Keratinocyte (primary cell): ENCODE data around the gene KCNN3. TPM values are rescaled to one million over a fixed set of nuclear protein-coding genes. Genes with fewer than 3 reads are reported as not detected.

Experiments used
- DNase-seq: peaks from one replicate; pipeline ENCODE4 v3.0.0-alpha.2; 2011; ENCODE audit warnings: low read depth, missing footprints, low spot score
- FAIRE-seq: peaks from 2 replicates; lab custom pipeline; 2011; peaks lifted over from hg19 to GRCh38; lab: Jason Lieb, UNC
- H2AFZ ChIP-seq: 2 replicates; pipeline ENCODE4 v1.6.0; 2012; ENCODE audit warnings: low read length, control low read depth, inconsistent platforms; ENCODE audit not compliant: control insufficient read depth
- H3K27ac ChIP-seq: 2 replicates; pipeline ENCODE4 v1.5.1; 2011; ENCODE audit warnings: low read length; ENCODE audit not compliant: control insufficient read depth, insufficient read depth
- H3K27me3 ChIP-seq: 3 replicates; pipeline ENCODE4 v1.6.0; 2011; ENCODE audit warnings: low read length; ENCODE audit not compliant: control insufficient read depth, insufficient read depth; ENCODE audit errors: extremely low read depth
- H3K36me3 ChIP-seq, 2 experiments: 2 replicates in 1 of 2; 3 replicates in 1 of 2; pipeline ENCODE4 v1.5.1; 2011; ENCODE audit warnings: low read length in 2 of 2, mild to moderate bottlenecking in 1 of 2; ENCODE audit not compliant: control insufficient read depth in 2 of 2, insufficient read depth in 2 of 2; ENCODE audit errors: extremely low read depth in 1 of 2
- H3K4me1 ChIP-seq: 3 replicates; pipeline ENCODE4 v1.5.1; 2011; ENCODE audit warnings: low read length; ENCODE audit not compliant: control insufficient read depth, insufficient read depth; ENCODE audit errors: extremely low read depth
- H3K4me2 ChIP-seq: 3 replicates; pipeline ENCODE4 v1.6.0; 2011; ENCODE audit warnings: low read depth, low read length; ENCODE audit not compliant: control insufficient read depth, insufficient read depth; ENCODE audit errors: extremely low read depth
- H3K4me3 ChIP-seq, 3 experiments: fragments of 200-600 bp in 1 of 3; sonication (generic) in 1 of 3; 2 replicates in 2 of 3; 3 replicates in 1 of 3; pipeline ENCODE4 v1.5.1; 2011 to 2016; ENCODE audit warnings: low read length in 3 of 3, mild to moderate bottlenecking in 3 of 3, control low read depth in 2 of 3, inconsistent platforms in 1 of 3, low read depth in 1 of 3, mixed read lengths in 1 of 3, mixed run types in 1 of 3, moderate library complexity in 1 of 3; ENCODE audit not compliant: control insufficient read depth in 2 of 3, insufficient read depth in 2 of 3; ENCODE audit errors: extremely low read depth in 1 of 3
- H3K79me2 ChIP-seq: 2 replicates; pipeline ENCODE4 v1.6.0; 2012; ENCODE audit warnings: low read length; ENCODE audit not compliant: control insufficient read depth, insufficient read depth
- H3K9ac ChIP-seq: 3 replicates; pipeline ENCODE4 v1.6.0; 2011; ENCODE audit warnings: low read length; ENCODE audit not compliant: control insufficient read depth, insufficient read depth; ENCODE audit errors: extremely low read depth
- H3K9me1 ChIP-seq: 3 replicates; pipeline ENCODE4 v1.6.0; 2011; ENCODE audit warnings: low read length; ENCODE audit not compliant: control insufficient read depth, insufficient read depth; ENCODE audit errors: extremely low read depth
- H3K9me3 ChIP-seq: 2 replicates; pipeline ENCODE4 v1.5.1; 2012; ENCODE audit warnings: low read depth, low read length; ENCODE audit not compliant: control insufficient read depth
- H4K20me1 ChIP-seq: 3 replicates; pipeline ENCODE4 v1.6.0; 2011; ENCODE audit warnings: low read length; ENCODE audit not compliant: control insufficient read depth, insufficient read depth; ENCODE audit errors: extremely low read depth
- EZH2 ChIP-seq: IDR thresholded peaks from one replicate; pipeline ENCODE4 v1.6.1; 2012; ENCODE audit warnings: inconsistent platforms, mild to moderate bottlenecking, low read length, moderate library complexity
- dilution Hi-C: fragments of 300-500 bp; cut with MboI; formaldehyde crosslinking; loops from one replicate; pipeline ENCODE4 v1.7.0; 2020; ENCODE audit warnings: low sequenced_read_pairs; ENCODE audit not compliant: extremely low pct_ligation_motif_present
- polyA plus RNA-seq, 5 experiments: library from polyadenylated mRNA; depleted of rRNA in 3 of 5; stranded (reverse) in 3 of 5; stranded (forward) in 1 of 5; unstranded in 1 of 5; fragments of >200 nt; gene quantifications; 1 replicate in 1 of 5; 2 replicates in 3 of 5; 3 replicates in 1 of 5; pipeline versions ENCODE4 v1.2.1 to v1.2.3, GENCODE V29; 2011 to 2012; ENCODE audit warnings: missing spikeins in 2 of 5, low read depth in 1 of 5, low replicate concordance in 1 of 5
- TF ChIP-seq, protein P1 (sequence below), 3 experiments: IDR thresholded peaks in 1 of 3; conservative IDR thresholded peaks in 1 of 3; optimal IDR thresholded peaks in 1 of 3; 2 replicates in 2 of 3; 3 replicates in 1 of 3; pipeline versions ENCODE3 to v1.5.1; 2011; ENCODE audit warnings: low read length in 3 of 3, mild to moderate bottlenecking in 3 of 3, moderate library complexity in 2 of 3, control low read depth in 1 of 3, inconsistent platforms in 1 of 3; ENCODE audit not compliant: insufficient read depth in 2 of 3; ENCODE audit errors: extremely low read depth in 1 of 3

The KCNN3 gene
- polyA plus RNA-seq, 1 donor (not counting 4 experiments of a cell fraction or from before 2014, with no cell fraction given): 0.05 TPM

DNA sequence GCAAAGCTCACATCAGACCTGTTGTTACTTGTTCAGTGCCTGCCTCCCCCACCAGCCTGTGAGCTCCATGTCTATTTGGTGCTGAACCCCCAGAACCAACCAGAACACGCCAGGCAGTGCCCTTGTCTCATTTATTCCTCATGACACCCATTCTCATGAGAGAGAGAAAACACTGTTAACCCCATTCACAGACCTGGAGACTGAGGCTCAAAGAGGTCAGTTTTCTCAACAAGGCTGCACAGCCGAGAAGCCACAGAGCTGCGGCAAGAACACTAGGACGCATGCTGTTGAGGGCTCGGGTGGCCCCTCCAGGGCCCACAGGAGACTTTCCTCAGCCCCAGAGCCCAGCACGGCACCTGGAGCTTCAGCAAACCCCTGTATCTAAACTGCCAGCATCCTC is 13.1 kb downstream of the KCNN3 start:
- no peak for FAIRE-seq
- dilution Hi-C loops: no loop called here
- no peak overlapping the region for H3K4me3 ChIP-seq

DNA sequence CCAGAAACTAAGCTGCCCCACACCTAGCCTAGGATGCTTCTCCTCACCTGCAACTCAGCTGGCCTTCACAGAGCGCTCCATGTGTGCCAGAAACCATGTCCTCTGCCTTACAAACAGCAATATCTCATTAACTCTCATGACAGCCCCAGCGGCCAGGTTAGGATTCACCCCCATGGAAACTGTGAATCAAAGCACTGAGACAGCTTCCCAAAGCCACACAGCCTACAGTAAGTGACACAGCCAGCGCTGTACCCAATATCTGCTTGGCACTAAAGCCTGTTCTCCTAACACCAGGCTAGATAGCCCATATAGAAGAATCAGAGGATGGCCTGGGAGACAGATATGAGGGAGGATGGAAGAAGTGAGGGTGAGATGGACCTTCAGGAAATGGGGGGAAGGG is 13.5 kb downstream of the KCNN3 start:
- H3K9me1 ChIP-seq: no peaks in the 10 kb centered on the region
- no peak for DNase-seq
- no peaks in the 10 kb centered on the region for H3K36me3 ChIP-seq
- no peak overlapping the region for H3K4me3 ChIP-seq
- H2AFZ ChIP-seq: no peak overlapping the region
- H3K27me3 ChIP-seq: peaks cover 5% of the 10 kb centered on the region
- no peak overlapping the region for H3K9ac ChIP-seq
- TF ChIP-seq, protein P1, sequence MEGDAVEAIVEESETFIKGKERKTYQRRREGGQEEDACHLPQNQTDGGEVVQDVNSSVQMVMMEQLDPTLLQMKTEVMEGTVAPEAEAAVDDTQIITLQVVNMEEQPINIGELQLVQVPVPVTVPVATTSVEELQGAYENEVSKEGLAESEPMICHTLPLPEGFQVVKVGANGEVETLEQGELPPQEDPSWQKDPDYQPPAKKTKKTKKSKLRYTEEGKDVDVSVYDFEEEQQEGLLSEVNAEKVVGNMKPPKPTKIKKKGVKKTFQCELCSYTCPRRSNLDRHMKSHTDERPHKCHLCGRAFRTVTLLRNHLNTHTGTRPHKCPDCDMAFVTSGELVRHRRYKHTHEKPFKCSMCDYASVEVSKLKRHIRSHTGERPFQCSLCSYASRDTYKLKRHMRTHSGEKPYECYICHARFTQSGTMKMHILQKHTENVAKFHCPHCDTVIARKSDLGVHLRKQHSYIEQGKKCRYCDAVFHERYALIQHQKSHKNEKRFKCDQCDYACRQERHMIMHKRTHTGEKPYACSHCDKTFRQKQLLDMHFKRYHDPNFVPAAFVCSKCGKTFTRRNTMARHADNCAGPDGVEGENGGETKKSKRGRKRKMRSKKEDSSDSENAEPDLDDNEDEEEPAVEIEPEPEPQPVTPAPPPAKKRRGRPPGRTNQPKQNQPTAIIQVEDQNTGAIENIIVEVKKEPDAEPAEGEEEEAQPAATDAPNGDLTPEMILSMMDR (optimal IDR thresholded peaks at IDR 0.05 in 1 of 3, IDR thresholded peaks at IDR 0.05 in 1 of 3, conservative IDR thresholded peaks at IDR 0.05 in 1 of 3; ENCODE audit: extremely low read depth in 1 of 3, insufficient read depth in 2 of 3, low read length in 3 of 3): no peak
- H4K20me1 ChIP-seq: no peaks in the 10 kb centered on the region
- H3K4me2 ChIP-seq: no peak overlapping the region
- H3K9me3 ChIP-seq: no peaks in the 10 kb centered on the region
- H3K4me1 ChIP-seq: no peaks in the 10 kb centered on the region
- dilution Hi-C loops: no loop called here
- no peaks in the 10 kb centered on the region for H3K79me2 ChIP-seq
- no peak overlapping the region for H3K27ac ChIP-seq
- FAIRE-seq: no peak

More for the DNA sequence above, 13.1 kb downstream of the KCNN3 start:
- H3K79me2 ChIP-seq: no peaks in the 10 kb centered on the region
- no peak for TF ChIP-seq EZH2
- H3K4me1 ChIP-seq: no peaks in the 10 kb centered on the region
- no peaks in the 10 kb centered on the region for H3K9me3 ChIP-seq
- no peak overlapping the region for H2AFZ ChIP-seq
- H3K9ac ChIP-seq: no peak overlapping the region
- DNase-seq: no peak
- H3K36me3 ChIP-seq: no peaks in the 10 kb centered on the region
- no peak overlapping the region for H3K4me2 ChIP-seq
- H3K9me1 ChIP-seq: no peaks in the 10 kb centered on the region
- H4K20me1 ChIP-seq: no peaks in the 10 kb centered on the region
- no peak overlapping the region for H3K27ac ChIP-seq
- peaks cover 5% of the 10 kb centered on the region for H3K27me3 ChIP-seq

DNA sequence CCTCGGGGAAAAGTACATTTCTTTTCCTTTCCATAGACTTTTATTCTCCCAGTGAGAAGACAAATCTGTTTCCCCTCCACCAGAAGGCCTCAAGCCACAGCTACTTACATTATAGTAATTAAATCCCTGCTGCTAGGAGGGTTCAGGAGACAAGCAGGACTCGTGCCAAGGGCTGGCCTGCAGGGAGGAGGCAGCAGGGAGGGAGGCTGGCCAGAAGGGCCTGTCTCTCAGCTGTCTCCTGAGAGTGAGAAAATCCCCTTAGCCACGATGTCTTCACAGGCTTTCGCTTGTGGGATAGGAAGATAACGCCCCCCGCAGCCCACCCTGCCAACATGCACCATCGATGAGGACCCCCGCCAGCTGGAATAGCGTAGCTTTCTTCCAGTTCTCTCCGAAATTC is 14.0 kb downstream of the KCNN3 start:
- H3K27ac ChIP-seq: no peak overlapping the region
- H4K20me1 ChIP-seq: no peaks in the 10 kb centered on the region
- no peak overlapping the region for H3K9ac ChIP-seq
- H3K9me1 ChIP-seq: no peaks in the 10 kb centered on the region
- FAIRE-seq (no peak), DNase-seq (no peak)
- no peak overlapping the region for H3K4me3 ChIP-seq
- H3K27me3 ChIP-seq: peaks cover 5% of the 10 kb centered on the region
- no peaks in the 10 kb centered on the region for H3K9me3 ChIP-seq
- no peak overlapping the region for H3K4me2 ChIP-seq
- H3K36me3 ChIP-seq: no peaks in the 10 kb centered on the region
- dilution Hi-C loops: no loop called here
- no peaks in the 10 kb centered on the region for H3K4me1 ChIP-seq
- TF ChIP-seq, protein P1 (optimal IDR thresholded peaks at IDR 0.05 in 1 of 3, IDR thresholded peaks at IDR 0.05 in 1 of 3, conservative IDR thresholded peaks at IDR 0.05 in 1 of 3; ENCODE audit: extremely low read depth in 1 of 3, insufficient read depth in 2 of 3, low read length in 3 of 3): no peak
- TF ChIP-seq EZH2: no peak
- H3K79me2 ChIP-seq: no peaks in the 10 kb centered on the region
- H2AFZ ChIP-seq: no peak overlapping the region
